Measurements from ENCODE around the gene EML6.

EML6 gene

DNA sequence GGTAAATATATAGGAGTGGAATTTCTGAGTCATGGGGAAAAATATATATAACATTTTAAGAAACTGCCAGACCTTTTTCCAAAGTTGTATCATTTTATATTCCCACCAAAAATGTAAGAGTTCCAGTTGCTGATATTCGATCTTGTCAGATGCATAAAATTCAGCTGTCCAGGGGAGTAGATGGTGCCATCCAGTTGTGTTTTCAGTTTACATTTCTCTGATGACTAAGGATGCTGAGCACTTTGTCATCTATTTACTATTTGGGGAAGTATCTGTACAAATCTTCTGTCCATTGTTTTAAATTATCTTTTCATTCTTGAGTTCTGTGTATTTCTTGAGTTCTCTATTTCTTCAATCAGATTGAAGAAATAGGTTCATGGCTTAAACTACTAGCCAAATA lies 200.7 kb downstream of the EML6 start:
- no peak for DNase-seq

DNA sequence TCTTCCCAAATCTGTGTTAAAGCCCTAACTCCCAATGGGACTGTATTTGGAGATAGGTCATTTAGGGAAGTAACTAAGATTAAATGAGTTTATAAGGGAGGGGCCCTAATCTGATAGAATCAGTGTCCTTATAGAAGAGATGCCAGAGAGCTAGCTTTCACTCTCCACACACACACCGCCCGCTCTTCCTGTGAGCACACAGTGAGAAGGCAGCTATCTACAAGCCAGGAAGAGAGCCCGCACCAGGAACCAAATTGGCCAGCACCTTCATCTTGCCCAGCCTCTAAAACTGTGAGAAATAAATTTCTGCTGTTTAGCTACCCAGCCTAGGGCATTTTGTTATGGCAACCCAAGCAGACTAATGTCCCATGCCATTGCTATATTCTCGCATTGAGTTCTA lies 201.6 kb downstream of the EML6 start:
- DNase-seq, result no peak

DNA sequence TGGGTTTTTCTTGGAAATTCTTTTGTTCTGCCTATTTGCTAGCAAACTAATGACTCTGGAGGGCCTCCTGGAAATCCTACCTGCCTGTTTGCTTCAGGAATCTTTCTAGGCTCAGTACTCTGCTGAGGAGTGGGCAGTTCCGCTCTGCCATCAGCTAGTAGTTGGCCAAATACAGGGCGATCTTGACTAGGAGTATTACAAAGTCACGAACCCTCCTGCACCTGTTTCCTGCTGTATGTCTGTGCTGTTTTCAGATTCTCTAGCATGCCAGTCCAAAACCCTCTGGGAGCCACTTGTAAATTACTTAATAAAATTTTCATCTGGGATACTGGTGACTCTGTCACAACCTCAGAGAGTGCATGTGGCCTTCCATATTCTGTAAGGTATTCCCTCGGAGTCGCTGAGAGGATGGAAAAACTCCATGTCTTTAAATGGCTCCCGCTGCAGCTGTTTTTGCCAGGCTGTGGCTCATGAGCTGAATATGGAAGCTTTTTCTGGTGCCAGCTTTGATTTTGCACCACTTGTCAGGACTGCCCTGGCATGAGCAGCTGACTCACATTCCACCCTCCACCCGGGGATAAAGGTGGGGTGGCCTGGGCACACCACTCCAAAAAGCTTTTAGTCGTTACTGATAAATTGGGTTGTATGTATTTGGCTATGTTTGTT lies 203.8 kb downstream of the EML6 start:
- no peak for DNase-seq

DNA sequence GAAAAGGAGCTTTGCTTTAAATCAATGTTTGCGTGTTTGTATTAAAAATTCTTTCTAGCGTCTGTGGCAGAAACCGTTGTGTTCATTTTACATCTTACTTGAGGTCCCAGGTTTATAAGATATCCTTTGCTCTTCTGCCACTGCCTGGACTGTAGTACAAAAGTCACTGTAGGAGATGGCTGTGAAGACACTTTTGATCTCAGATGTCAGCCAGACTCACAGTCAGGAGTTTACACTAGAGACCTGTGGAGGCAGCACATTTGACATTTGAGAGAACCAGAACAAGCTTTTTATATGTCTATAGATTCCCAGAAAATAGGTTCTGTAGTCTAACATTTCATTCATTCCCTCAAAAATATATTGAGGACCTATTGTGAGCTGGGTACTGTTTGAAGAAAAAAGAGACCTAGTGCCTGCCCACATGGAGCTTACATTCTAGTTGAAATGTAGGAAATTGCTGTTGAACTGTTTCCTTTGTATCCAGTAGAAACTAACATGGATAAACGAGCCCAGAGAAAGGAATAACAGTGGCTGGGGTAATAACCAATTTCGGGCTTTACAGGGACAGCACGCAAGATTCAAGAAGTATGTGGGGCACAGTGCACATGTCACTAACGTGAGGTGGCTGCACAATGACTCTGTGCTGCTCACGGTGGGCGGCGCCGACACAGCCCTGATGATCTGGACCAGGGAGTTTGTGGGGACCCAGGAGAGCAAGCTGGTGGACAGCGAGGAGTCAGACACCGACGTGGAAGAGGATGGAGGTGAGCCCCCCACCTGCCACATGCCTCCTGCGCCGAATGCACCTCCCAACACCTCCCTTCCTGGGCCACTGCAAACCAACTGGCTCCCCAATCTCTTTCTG lies 204.5 kb downstream of the EML6 start:
- DNase-seq, result no peak

GRCh38 chr2:54928719-54929118 lies 205.3 kb downstream of the EML6 start:
- no peak for DNase-seq

GRCh38 chr2:54931473-54931872 lies 208.0 kb downstream of the EML6 start:
- DNase-seq, result no peak

DNA sequence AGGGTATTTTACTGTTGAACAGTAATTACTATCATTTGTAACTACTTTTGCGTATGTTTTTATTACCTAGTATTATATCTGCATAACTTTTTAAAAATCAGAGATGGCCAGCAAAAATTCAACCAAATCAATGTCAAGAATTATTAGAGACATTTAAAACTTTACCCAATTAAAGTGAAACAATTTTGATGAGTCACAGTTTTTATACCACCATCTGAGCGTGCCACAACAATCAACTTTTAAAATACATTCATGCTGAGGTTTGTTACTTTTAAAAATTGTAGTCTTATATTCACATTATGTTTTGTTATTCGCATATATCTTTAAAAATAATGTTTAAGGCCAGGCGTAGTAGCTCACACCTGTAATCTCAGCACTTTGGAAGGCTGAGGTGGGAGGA lies 211.9 kb downstream of the EML6 start:
- DNase-seq, result no peak

DNA sequence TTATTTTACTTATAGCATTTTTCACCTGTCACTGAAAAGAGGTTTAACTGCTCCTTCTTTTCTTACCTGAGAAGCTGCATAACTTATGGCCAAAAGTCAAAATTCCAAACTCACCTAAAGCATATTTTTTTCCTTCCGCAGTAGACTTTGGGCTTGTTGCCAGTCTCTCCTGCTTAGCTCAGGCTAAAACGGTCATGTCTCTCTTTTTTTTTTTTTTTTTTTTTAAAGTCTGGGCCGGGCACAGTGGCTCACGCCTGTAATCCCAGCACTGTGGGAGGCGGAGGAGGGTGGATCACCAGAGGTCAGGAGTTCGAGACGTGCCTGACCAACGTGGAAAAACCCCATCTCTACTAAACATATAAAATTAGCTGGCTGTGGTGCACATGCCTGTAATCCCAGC lies 213.3 kb downstream of the EML6 start:
- DNase-seq, result no peak

GRCh38 chr2:54939446-54940118 lies 216.1 kb downstream of the EML6 start:
- no peak for DNase-seq

DNA sequence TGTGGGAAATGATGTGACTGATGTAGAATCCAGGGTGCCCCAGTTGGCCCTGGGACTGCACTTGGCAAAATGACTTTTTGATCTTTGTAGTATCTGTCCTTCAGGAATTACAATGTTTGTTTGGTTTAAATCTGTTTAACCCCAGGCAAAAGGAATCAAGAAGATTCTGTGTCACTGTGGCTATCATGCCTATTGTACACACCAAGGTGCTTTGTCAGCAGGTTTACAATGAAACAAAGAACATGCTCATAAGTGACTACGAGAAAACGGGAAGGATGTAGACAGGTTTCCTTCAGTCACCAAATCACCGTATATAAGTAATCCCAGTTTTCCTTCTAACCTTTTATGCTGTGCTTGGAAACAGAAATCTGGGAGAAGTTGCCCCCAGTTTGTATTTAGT lies 217.3 kb downstream of the EML6 start:
- DNase-seq, result no peak

- no peak for DNase-seq
Observed at GRCh38 chr2:54941248-54941984, 218.0 kb downstream of the EML6 start.

DNA sequence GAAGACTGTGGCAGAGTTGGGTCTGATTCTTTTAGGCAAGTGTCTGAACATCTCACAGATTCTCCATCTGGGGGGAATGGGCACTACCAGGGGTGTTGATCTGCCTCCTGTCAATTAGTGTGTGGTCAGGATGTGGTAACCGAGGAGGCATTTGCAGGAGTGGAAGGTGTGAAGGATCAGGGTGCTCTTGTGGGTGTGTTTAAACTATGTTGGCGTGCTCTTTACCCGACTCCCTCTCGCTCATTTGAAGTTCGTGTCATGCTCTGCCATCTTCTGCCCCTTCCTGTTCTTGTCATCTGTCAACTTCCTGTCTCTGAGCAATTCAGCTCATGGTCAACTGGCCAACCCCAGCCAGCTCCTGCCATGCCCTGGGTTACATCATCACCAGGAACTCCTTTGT lies 218.9 kb downstream of the EML6 start:
- peak; percentile 51 for DNase-seq

DNA sequence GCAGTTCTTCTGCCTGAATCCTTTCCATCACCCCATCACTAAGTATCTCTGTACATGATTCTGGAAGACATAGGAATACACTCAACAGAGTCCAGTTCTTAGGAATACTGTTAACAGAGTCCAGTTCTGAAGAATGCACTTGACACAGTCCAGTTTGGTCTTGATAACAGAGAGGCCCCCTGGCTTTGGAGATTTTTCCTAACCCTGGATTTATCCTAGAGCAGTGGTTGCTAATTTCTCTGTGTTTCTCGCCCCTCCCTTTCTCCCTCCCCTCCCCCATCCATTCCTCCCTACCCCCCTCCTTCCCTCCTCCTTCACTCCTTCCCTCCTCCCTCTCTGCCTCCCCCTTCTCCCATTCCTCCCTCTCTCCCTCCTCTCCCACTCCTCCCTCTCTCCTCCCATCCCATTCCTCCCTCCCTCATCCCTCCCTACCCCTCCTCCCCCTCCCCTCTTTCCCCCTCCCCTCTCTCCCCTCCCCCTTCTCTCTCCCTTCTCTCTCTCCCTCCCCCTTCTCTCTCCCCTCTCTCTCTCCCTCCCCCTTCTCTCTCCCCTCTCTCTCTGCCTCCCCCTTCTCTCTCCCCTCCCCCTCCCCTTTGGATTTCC lies 221.4 kb downstream of the EML6 start:
- no peak for DNase-seq

- no peak for DNase-seq
Observed at GRCh38 chr2:54945391-54946219, 222.1 kb downstream of the EML6 start.

DNA sequence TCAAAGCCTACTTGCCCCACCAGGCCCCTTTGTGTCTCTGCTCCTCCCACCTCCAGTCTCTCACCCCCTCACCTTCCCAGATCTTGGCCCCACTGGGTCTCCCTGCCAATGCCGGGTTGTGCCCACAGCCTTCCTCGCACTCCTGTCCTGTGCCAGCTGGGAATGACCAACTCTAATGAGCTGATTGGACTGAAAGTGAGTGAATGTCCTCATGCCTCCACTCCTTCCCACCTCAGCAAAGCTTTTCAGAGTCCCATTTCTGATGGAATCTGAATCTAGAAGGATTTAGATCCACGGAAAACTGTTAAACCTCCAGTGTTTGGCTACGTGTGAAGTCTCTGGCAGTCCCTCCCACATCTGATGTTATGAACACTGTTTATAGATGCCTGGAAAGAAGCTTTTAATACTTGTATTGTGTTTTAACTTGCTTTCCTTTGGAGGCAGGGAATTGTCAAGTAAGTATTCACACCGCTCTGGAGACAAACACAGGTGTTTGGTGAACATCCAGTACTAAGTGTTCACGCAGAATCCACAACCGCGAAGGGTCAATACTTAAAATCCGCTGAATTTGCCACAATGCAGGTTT lies 222.9 kb downstream of the EML6 start:
- no peak for DNase-seq

- no peak for DNase-seq
Observed at GRCh38 chr2:54947136-54947535, 223.7 kb downstream of the EML6 start.

GRCh38 chr2:54947646-54948045 lies 224.2 kb downstream of the EML6 start:
- DNase-seq, result no peak

DNA sequence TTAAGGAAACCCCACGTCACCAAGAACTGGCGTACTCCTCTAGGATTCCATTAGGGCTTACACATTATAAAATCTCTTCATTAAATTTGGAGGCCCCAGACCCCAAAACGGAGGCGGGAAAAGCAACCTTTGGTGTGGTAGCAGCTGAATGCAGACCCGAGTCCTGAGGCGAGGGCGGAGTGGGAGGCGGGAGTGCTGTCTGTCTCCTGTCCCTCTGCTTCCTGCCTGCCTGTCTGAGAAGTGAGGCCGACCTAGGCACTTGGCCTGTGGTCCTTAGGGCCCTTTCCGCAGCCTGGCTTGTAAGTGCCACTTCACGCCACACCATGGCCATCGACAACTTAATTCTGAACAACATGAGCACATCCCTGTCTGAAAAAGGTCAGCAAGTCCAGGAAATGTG lies 224.7 kb downstream of the EML6 start:
- no peak for DNase-seq

DNA sequence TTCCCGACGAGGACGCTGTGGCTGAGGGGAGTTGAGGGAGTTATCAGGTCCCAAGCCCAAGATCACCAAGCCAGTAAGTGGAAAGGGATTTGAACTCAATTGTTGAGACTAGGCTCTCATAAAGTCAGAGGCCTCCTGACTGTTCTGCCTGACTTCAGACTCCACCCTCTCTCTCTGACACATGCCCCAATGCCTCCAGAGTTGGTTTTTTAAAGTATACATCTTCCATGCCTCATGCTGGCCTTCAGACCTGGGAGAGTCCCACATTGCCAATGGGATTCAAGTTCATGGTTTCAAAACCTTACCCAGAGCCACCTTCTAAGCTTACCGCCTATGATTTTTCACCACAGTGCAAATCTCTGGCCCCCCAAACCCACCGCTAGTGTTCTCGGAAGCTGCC lies 226.0 kb downstream of the EML6 start:
- no peak for DNase-seq

DNA sequence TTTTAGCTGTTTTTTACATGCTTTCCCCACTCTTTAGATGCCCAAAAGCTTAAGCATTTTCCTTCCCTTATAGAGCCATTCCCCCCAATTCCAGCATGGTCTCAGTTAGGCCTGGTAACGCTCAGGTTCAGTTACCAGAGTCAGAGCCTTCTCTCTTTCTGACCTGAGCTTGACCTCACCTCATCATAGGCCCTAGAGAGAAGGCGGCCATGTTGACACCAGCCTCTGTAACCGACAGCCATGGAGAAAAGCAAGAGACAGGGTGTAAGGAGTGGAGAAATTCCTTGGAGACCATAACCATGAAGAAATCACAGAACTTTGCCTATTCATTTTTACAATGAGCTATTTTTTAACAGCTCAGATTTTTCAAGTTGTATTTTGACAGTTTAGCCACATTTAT lies 227.3 kb downstream of the EML6 start:
- no peak for DNase-seq

GRCh38 chr2:54952425-54952824 lies 229.0 kb downstream of the EML6 start:
- no peak for DNase-seq
